Measurements from ENCODE around the gene UBE3D.
"Not testable (repeated sequence)": the region's sequence is repeated elsewhere in the genome, so short reads cannot be mapped to it uniquely, and the experiment has no call there.

The UBE3D gene

DNA sequence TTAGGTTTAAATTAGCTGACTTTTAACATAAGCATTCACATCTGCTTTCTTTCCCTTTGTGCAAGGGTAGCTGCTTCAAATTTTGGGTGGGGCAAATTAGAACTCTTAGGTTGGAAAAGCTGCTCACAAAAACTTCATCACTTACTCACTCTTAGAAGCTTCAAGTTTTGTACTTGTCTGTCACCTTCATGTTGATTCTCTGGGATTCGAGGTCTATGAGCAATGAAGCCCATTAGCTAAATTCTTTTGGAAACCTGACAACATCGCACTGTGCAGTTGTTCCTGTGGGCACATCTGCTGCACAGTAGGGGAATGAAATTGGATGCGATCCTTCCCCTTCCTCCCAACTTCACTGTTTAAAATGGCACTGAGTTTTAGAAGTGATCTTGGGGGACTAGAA is 156.1 kb downstream of the UBE3D start:
- no peak for DNase-seq

DNA sequence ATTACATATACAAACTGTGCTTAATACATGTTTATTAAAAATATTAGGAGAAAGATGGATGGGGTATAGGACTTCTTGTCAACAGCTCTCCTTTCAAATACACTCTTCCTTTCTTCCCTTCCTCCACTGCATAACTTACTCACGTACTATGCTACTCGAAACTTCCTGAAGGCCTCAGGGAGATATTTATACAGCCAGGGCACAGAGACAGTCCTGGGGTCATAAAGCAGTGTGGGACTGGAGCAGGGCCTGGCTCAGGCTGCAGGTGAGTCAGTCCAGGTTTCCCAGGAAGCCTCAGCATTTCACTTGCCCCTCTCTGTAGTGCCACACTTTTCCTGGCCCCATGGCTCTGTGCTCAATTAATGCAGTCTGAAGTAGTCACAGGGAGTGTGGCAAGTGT is 157.0 kb downstream of the UBE3D start:
- DNase-seq = no peak

DNA sequence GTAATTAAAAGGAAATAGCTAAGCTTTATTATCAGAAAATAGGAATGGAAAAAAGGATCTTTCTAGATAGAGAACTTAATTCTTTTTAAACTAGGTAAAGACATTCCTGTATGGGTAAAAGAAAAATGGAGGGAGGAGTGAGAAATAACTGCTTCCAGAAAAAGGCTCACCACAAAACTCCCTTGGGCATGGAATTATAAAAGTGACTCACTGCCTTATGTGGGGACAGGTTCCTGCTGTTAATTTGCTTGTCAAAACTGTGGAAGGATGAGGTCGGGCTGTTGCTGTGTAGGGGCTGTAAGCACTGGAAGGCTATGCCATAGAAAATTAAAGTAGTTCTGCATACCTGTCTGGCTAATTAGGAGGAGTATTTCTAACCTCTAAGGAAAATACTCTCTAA is 158.7 kb downstream of the UBE3D start:
- no peak for DNase-seq

DNA sequence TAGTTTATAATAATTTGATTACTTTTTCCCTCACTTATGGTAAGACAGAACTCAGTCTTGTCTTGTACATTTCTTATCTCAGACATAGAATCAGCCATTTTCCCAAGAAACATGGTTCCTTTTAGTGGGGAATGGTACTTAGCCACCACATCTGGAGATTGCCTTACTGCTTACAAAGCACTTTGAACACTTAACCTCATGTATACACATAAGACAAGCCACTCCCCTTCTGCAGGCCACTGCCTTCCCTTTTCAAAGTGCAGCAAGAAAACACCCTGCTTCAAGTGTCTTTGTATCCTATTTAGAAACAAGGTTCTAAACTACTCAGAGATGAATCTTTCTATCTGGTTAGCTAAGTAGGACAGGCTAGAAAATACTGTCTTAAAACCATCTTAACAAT is 159.2 kb downstream of the UBE3D start:
- no peak for DNase-seq

DNA sequence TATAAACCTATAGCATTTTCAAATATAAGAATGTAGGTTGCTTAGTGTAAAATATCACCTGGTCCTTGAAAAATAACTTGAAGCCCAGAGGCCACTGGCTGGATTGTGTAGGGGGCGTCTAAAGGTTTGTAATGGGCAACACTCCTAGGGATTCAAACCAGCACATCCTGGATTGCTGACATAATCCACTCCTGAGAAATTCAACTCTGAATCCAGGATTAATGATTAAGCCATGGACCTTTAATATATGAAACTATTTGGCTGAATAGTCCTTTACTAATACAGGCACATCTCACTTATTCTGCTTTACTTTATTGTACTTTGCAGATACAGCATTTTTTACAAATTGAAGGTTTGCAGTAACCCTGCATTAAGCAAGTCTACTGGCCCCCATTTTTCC is 160.8 kb downstream of the UBE3D start:
- DNase-seq = no peak

DNA sequence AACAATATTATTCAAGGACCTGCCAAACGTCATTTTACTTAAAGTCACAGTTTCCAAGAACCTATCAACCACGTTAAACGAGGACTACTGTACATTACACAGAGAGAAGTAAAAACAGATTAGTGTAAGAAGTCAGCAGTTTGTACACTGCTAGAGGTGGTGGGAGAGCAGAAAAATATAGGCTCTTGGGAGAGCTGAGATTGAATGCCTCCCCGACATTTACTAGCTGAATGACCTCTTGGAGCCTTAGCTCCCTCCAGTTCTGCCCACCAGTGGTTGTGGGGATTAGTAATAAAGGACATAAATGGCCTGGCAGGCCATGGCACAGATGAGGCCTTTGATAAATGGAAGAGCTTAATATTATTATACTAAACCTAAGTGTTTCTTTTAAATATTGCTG is 161.4 kb downstream of the UBE3D start:
- DNase-seq = no peak

DNA sequence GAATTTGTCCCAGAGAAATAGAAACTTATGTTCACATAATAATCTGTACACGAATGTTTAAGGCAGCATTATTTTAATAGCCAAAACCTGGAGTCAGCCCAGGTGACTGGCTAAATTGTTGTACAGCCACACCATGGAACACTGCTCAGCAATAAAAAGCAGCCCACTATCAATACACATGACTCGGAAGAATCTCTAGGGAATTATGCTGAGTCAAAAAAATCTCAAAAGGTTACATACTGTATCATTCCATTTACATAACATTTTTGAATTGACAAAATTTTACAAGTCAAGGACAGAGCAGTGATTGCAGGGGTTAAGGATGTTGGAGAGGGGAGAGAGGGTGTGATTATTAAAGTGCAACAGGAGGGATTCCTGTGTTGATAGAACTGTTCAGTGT is 163.4 kb downstream of the UBE3D start:
- DNase-seq = no peak

DNA sequence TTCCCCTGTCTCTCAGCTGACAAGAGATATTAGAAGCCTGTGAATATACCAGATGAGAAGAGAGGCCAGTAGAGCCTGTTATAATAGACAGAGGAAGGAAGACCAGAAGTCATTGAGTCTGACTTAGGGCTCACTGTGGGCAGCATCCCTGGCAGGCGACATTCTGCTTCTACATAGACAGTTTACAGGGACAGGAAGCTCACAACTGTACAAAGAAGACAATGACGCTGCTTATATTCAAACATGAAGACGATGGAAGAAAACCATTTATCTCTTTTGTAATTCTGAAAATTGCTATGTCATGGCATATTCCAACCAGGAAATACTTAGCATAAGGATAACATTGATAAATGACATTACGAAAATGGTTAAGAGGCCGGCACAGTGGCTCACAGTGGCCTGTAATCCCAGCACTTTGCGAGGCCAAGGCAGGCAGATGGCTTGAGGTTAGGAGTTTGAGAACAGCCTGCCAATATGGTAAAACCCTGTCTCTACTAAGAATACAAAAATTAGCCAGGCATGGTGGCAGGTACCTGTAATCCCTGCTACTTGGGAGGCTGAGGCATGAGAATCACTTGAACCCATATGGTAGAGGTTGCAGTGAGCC is 170.9 kb downstream of the UBE3D start:
- DNase-seq = no peak

DNA sequence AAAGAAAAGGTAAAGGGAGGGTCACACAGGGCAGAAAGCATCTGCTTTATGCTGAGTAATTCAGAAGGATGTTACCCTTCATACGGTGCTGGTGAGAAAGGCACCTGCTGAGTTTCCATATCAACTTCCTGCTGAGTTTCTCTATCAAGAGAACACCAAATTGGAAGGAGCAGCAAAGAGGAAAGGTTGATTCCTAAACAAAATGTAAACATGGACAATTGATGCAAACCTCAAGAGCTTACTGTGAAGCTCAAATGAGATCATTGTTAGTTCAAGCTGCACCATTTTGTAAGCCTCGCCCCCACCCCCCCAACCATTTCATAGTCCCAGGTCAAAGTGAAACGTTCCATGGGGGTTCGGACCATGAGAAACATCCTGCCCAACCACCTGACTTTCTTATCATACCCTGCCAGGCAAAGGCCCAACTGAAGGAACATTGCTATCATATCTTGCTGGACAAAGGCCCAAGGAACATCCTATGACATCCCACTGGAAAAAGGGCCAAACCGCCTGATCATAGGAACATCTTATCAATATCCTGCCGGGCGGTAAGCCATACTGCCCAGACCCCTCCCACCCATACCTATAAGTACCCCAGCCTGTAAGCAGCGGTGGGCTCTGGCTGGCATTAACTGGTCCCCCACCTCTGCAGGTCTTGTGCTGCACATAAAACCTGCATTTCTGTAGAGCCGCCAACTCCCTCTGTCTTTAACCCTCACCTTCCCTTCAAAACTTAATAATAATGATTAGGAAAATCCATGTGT is 171.6 kb downstream of the UBE3D start:
- DNase-seq = no peak

DNA sequence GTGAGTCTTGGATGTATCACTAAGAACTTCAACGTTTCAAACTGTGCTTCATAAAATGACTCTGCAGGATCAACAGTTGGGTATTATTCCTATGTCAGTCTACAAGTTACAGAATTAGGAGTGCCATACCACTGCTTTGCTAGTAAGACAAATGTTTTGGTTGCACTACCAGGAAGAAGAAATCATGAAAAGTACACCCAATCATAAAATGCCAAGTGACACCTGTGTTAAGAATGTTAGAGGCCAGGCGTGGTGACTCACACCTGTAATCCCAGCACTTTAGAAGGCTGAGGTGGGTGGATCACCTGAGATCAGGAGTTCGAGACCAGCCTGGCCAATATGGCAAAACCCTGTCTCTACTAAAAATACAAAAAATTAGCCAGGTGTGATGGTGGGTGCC is 174.1 kb downstream of the UBE3D start:
- DNase-seq = not testable (repeated sequence)

DNA sequence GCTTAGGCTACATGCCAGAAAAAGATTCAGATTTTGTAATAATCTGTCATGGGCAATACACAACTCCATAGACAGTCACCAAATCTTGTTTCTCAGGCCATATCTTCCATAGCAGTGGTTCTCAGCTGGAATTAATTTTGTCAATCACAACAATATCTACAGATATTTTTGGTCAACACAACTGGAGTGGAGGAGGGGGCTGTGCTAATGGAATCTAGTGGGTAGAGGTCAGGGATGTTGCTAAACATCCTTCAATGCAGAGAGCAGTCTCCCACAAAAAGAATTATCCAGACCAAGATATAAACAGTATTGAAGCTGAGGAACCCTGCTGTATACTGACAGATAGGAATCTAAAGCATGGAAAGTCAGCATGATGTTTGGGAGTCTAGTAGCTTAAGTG is 174.6 kb downstream of the UBE3D start:
- no peak for DNase-seq

DNA sequence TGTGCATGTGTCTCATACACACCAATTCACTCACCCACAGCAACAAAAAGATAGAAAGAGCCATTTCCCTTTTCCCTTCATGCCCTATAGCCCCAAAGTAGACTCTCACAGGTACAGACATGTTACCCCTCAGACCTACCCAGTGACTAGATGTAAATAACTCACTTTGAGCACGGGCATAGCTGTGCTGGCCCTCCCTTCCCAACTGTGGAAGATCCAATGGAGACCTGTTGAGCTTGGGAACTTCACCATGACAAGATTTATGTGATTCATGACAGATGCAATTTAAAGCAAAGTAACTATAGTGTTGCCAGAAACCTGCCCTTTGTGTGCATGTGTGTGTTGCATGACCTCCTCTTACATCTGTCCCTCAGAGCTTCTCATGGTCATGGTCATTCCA is 175.4 kb downstream of the UBE3D start:
- DNase-seq = no peak

DNA sequence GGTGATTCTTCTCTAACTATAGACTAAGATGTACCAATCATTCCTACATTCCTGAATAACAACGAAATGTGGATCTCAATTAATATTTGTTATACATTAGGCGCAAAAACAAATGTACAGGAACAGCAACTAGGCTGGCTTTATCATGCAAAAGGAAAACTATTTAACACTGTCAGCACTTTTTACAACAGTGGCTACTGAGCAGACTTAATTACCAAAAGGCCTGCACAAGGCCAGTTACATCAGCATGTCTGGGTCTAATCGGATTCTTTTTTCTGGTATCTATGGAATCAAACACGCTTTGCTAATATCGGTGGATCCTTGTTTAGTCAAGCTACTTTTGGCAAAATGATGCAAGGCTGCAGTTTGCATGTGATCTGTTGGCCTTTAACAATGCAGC is 176.5 kb downstream of the UBE3D start:
- DNase-seq = no peak

DNA sequence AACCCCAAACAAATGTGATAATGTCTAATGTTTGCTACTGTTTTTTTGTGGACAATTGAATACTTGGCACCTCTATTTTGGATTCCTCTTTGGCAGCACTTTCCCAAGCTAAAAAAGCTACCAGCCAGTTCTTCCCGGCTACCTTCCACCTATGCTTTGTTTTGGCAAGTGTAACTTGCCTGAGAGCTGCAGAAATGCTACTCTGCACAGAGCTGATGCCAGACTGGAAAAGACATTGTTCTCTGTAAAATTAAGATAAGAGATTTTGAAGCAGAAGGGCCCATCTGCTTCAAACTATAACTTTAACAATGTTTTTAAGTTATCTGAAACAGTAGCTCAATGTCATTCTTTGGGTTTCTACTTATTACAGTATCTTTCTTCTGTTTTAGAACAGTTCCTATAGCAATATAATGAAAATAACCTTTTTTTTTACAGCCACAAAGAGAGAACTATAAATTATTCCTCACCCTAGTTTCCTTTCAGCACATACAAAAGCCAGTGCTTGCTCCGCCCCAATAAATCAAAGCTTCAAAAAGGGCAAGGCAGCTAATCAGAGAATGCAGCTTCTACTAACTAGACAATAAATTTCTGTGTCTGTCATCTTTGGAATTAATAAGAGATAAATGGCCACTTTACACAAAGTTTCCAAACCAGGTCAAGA is 183.1 kb downstream of the UBE3D start:
- no peak for DNase-seq

DNA sequence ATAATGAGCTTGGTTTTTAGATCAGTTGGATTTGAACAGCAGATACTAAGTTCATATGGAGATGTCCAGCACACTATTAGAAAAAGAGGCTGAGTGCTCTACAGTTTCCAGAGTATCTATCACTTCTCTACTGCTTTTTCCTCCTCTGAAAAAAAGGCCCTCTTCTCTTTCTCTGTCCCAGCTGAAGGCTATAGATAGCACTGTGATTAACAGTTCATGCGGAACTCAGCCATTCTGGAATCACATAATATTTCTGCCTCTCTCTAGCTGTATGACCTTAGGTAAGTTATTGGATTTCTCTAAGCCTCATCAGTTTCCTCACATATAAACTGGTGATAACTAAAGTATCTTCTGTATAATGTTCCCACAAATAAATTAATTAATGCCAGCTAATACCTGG is 184.1 kb downstream of the UBE3D start:
- no peak for DNase-seq

DNA sequence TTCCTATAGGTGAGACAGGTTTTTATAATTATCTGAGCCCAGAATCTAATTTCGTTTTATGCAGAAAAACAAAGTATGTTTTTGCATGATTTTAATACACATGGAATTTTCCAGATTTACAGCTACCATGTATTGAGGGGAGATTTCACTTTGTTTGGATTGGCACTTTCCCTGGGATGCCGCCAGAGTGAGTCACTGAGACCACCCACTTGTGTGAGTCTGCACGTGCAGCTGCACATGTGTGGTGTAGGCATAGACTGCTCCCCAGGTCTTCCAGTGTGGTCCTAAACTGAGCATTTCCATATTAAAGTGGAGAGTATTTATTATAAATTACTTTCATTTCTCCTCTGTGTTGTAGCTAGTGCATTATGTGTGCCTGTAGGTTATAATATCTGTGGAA is 186.8 kb downstream of the UBE3D start:
- no peak for DNase-seq

DNA sequence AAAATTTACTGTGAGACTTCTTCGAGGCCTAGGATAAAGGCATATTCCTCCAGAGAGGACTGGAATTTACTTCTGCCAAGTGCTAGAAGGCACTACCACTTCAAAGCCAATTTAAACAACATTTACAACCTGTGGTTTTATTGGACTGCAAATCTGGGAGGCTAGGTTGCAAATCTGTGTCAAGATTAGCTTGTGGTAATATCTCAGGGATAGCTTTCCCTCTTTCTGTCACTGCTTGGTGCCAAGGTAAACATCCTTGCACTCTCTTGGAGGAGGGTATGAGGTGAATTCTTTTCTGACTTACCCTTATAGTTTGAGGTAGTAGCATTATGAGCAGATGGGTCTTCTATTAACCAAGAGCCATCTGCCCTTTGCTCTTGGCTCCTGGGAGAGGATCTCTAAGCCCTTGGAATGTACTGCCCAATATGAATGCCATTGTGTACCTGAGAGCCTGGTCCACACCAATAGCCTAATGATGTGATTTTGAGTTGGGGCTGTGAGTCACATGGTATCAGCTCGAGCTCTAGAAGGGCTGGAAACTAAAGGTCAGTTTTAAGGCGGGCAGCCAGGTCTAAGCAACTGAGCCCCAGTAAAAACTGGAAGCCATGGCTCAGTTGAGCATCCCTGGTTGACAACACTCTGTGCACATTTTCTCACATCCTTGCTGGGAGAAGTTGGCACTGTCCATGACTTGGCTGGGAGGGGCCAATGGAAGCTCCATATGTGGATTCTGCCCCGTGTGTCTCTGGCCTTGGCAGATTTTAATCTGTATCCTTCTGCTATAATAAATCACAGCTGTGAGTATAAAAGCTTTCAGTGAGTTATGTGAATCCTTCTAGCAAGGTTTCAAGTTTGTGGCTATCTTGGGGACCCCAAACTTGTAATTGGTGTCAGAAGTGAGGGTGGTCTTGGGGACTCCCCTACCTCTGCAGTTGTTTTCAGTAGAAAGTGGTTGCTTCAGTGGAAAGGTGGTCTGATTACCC is 188.1 kb downstream of the UBE3D start:
- no peak for DNase-seq

DNA sequence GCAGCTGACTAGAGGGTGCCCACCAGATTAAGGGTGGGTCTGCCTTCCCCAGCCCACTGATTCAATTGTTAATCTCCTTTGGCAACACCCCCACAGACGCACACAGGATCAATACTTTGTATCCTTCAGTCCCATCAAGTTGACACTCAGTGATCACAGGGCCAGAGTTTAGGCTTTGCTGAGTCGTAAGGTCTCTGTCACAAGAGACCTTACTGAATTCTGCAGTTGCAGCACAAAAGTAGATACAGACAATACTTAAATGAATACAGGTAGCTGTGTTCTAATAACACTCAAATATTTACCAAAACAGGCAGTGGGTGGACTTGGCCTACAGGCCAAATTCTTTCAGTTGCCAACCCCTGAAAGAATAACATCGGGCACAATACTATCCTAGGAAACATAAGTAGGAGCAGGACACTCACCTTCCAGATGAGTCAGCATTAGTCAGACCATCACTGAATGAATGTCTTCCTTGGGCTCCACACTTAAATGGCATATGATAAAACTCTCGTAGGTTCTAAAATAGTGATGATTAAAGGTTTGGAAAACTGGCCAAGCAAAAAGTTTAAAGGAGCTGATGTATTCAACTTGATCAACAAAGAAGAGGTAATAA is 190.0 kb downstream of the UBE3D start:
- no peak for DNase-seq

DNA sequence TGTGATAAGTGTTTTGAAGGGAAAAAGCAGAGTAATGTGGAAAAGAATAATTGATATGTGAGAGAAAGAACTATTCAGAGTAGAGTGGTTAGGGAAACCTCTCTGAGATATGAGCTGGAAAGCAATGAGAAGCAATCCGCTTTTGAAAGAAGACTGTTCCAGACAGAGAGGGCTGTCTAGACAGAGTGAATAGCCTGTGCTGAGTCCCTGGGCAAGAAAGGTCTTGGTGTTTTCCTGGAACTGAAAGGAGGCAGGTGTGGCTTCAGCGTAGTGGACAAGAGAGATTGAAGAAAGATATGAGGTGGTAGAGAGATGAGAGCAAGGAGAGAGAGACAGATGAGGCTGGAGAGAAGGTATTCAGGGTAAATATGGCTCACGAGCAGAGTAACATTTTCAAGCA is 190.8 kb downstream of the UBE3D start:
- no peak for DNase-seq

DNA sequence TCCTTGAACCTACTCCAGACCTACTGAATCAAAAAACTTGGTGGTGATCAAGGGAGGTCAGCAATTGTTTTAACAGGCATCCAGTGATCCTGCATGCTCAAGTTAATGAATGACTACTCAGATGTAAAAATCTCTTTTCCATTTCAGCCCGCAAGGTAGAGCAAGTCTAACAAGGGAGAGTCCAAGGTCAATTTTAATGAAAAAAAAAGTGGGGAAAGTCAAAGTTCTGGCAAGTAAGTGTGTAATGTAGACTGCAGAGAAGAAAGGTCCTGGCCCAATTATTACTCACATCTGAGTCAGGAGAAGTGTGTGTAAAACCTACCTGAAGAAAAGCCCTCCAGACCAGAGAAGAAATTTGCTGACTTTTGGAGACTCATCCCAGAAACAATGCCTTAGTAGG is 193.5 kb downstream of the UBE3D start:
- DNase-seq = no peak

DNA sequence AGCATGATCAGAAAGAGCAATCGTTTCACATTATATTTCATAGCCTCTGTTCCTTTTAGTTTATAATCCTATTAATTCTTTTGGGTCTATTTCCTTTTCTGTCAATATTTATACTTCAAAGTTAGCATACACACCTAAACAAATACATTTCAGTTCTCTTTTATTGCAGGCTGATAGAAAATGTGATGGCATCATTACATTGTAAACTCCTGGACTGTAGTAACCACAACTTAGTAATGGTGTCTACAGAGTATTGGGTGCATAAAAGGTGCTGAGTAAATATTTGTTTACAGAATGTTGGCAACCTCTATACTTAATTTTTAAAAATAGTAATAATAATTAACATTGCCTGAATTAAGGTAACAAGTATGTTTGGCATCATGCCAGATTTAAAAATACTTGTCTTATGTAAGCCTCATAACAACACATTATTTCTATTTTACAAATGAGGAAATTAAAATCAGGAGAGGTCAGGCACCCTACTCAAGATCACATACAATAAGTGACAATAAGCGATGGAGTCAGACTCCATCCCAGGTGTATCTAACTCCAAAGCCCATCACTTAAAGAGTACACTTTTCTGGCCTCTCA is 195.0 kb downstream of the UBE3D start:
- DNase-seq = no peak

DNA sequence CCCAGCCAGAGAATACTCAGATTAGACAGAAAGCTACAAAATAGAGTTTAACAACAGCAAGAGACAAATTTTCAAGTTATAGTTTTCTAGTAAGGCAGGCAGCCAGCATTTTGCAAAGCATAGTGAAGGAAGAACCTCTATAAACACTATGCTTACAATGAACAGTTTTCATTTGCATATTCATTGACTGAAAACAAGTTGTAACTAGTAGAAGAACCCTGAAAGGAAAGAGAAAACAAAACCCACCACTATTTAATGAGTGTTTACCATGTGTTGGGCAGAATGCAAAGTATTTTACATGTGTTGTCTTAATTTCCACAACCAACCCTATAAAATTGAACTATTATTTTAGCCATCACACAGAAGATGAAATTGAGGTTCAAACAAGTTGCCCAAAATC is 196.1 kb downstream of the UBE3D start:
- DNase-seq = no peak

Measured in activated CD4-positive, alpha-beta T cell treated with anti-CD3 and anti-CD28 coated beads, Interleukin-2, amount 50 U/mL, for 16 hours (primary cell).